Measurements from ENCODE around the gene USP35. TPM values are rescaled to one million over a fixed set of nuclear protein-coding genes. Genes with fewer than 3 reads are reported as not detected.

Gene USP35
- total and polyA plus RNA-seq, 8 donors = 2.2 to 13.0 (median 4.4) TPM

GRCh38 chr11:78147807-78148206, 40.9 kb upstream of the USP35 start:
- no peaks in the 10 kb centered on the region for H3K9me3 ChIP-seq
- no peak overlapping the region for H3K27ac ChIP-seq
- 79 to 92% methylated on average over 2 of the region's 2 CpGs for WGBS, 2 donors
- ATAC-seq (no peak), FAIRE-seq (no peak), DNase-seq (no peak)
- no peak for TF ChIP-seq CTCF (IDR thresholded peaks at IDR 0.05)
- H3K36me3 ChIP-seq = no peaks in the 10 kb centered on the region
- intact Hi-C loops (cut with DNase I) = no loop called here
- H3K27me3 ChIP-seq = no peaks in the 10 kb centered on the region
- H3K4me3 ChIP-seq = no peak overlapping the region
- H3K4me1 ChIP-seq = no peaks in the 10 kb centered on the region

- intact Hi-C loops (cut with DNase I) = no loop called here
- Histone ChIP-seq H3K9me3 (no peaks in the 10 kb centered on the region), H3K36me3 (no peaks in the 10 kb centered on the region), H3K4me3 (no peak overlapping the region), H3K27ac (no peak overlapping the region), H3K4me1 (no peaks in the 10 kb centered on the region), H3K27me3 (no peaks in the 10 kb centered on the region)
- ATAC-seq = no peak
- FAIRE-seq = no peak
- 42 to 46% methylated on average over 1 of the region's 1 CpG for WGBS, 2 donors
- no peak for TF ChIP-seq CTCF (IDR thresholded peaks at IDR 0.05)
- DNase-seq = no peak
Measured at GRCh38 chr11:78149646-78150045, 39.1 kb upstream of the USP35 start.

GRCh38 chr11:78150346-78150745, 38.4 kb upstream of the USP35 start:
- 94 to 98% methylated on average over 4 of the region's 4 CpGs for WGBS, 2 donors
- Histone ChIP-seq H3K9me3 (no peaks in the 10 kb centered on the region), H3K36me3 (no peaks in the 10 kb centered on the region), H3K4me3 (no peak overlapping the region), H3K27ac (no peak overlapping the region), H3K27me3 (no peaks in the 10 kb centered on the region), H3K4me1 (no peaks in the 10 kb centered on the region)
- FAIRE-seq = no peak
- TF ChIP-seq CTCF (IDR thresholded peaks at IDR 0.05) = no peak
- no peak for ATAC-seq
- intact Hi-C loops (cut with DNase I) = no loop called here
- no peak for DNase-seq

DNA sequence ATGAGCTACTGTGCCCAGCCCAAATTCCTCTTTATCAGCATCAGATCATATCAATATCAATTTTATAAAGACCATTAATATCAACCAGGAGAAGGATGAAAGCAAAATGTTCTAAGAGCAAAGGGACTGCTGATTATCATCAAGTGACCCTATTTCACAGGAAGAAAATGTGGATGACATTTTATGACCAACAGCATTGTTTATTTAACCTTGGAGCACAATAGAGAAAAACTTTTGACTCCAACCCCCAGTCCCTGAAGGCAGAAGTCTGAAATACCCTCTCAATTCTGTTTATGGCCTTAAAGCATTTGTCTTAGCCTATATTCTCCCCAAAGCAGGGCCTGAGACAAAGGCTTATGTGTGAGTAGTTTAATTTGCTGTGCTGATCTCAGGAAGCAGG, 38.0 kb upstream of the USP35 start:
- DNase-seq (no peak), FAIRE-seq (no peak), ATAC-seq (no peak)
- Histone ChIP-seq H3K9me3 (no peaks in the 10 kb centered on the region), H3K4me1 (no peaks in the 10 kb centered on the region), H3K27me3 (no peaks in the 10 kb centered on the region), H3K36me3 (no peaks in the 10 kb centered on the region), H3K4me3 (no peak overlapping the region), H3K27ac (no peak overlapping the region)
- intact Hi-C loops (cut with DNase I) = no loop called here
- no peak for TF ChIP-seq CTCF (IDR thresholded peaks at IDR 0.05)

DNA sequence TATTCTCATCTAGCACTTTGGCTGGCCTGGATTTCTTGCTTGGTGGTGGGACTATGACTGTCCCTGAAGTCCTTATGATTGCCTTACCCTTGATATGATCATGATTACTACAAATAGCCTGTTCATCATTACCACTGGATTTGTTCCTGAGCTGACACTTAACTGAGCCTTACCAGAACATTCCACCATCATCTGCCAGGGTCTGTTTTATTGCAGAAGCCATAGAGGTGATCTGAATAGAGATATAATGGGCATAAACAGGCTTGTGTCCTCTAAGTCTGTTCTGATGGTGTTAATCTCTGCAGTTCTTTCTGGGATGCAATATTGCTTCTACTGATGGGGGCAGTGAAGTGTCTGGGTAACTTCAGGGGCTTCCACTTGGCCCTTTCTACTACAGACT, 36.9 kb upstream of the USP35 start:
- ATAC-seq = no peak

More for the DNA sequence above, 36.9 kb upstream of the USP35 start:
- intact Hi-C loops (cut with DNase I) = no loop called here
- Histone ChIP-seq H3K27me3 (no peaks in the 10 kb centered on the region), H3K9me3 (no peaks in the 10 kb centered on the region), H3K36me3 (no peaks in the 10 kb centered on the region), H3K4me3 (no peak overlapping the region), H3K4me1 (peaks cover 0 to 5% (median 0%) of the 10 kb centered on the region in 3 donors), H3K27ac (no peak overlapping the region)
- FAIRE-seq (no peak), DNase-seq (no peak)
- TF ChIP-seq CTCF (IDR thresholded peaks at IDR 0.05) = no peak
